CD1c-positive myeloid dendritic cell (primary cell): Measurements from ENCODE around the gene USH2A.

Source experiments
- DNase-seq: peaks from one replicate; pipeline ENCODE4 v3.0.0-alpha.2; 2016; ENCODE audit errors: extremely low spot score

USH2A gene

GRCh38 chr1:215868500-215868899, 554.7 kb downstream of the USH2A start:
- DNase-seq: no peak

GRCh38 chr1:215865060-215865459, 558.2 kb downstream of the USH2A start:
- no peak for DNase-seq

- no peak for DNase-seq
Measured at GRCh38 chr1:215863796-215864195, 559.5 kb downstream of the USH2A start.

- DNase-seq: no peak
Measured at GRCh38 chr1:215860833-215861232, 562.4 kb downstream of the USH2A start.

GRCh38 chr1:215857317-215857716, 565.9 kb downstream of the USH2A start:
- no peak for DNase-seq

- no peak for DNase-seq
Measured at GRCh38 chr1:215845234-215845891, 577.9 kb downstream of the USH2A start.

- DNase-seq: no peak
Measured at GRCh38 chr1:215844777-215845176, 578.5 kb downstream of the USH2A start.

- no peak for DNase-seq
Measured at GRCh38 chr1:215844266-215844665, 579.0 kb downstream of the USH2A start.

GRCh38 chr1:215842905-215843304, 580.3 kb downstream of the USH2A start:
- DNase-seq: no peak

- DNase-seq: no peak
Measured at GRCh38 chr1:215835951-215836350, 587.3 kb downstream of the USH2A start.

- no peak for DNase-seq
Measured at GRCh38 chr1:215833941-215834729, 589.1 kb downstream of the USH2A start.

- DNase-seq: no peak
Measured at GRCh38 chr1:215830226-215830810, 592.9 kb downstream of the USH2A start.

GRCh38 chr1:215825056-215825455, 598.2 kb downstream of the USH2A start:
- DNase-seq: no peak

- DNase-seq: no peak
Measured at GRCh38 chr1:215824245-215824644, 599.0 kb downstream of the USH2A start.

GRCh38 chr1:215819114-215819513, 604.1 kb downstream of the USH2A start:
- DNase-seq: no peak

- DNase-seq: no peak
Measured at GRCh38 chr1:215807911-215808436, 615.3 kb downstream of the USH2A start.

- DNase-seq: no peak
Measured at GRCh38 chr1:215807218-215807617, 616.0 kb downstream of the USH2A start.

- DNase-seq: no peak
Measured at GRCh38 chr1:215797859-215798258, 625.4 kb downstream of the USH2A start.

GRCh38 chr1:215794156-215794555, 629.1 kb downstream of the USH2A start:
- DNase-seq: no peak

- DNase-seq: no peak
Measured at GRCh38 chr1:215793180-215793579, 630.1 kb downstream of the USH2A start.

- DNase-seq: no peak
Measured at GRCh38 chr1:215792446-215792845, 630.8 kb downstream of the USH2A start.

- DNase-seq: no peak
Measured at GRCh38 chr1:215789981-215790380, 633.3 kb downstream of the USH2A start.

- DNase-seq: no peak
Measured at GRCh38 chr1:215786997-215787396, 636.3 kb downstream of the USH2A start.
